HG02798 (cell line): Measurements from ENCODE around the gene OR7G3.

ENCODE experiments used
- ATAC-seq: cut with Tn5 transposase; IDR thresholded peaks from one replicate; pipeline ENCODE4 v1.9.1; 2021; ENCODE audit warnings: mild to moderate bottlenecking; ENCODE audit not compliant: unreplicated experiment, poor library complexity

Gene OR7G3

GRCh38 chr19:9126900-9127405, at the start of gene OR7G3:
OR7G3 (minus strand) TSS chr19:9126950; CDS start chr19:9126950, 0 bp downstream.
- ATAC-seq, result no peak

GRCh38 chr19:9175326-9175725, 48.6 kb upstream of the OR7G3 start:
- ATAC-seq, result no peak

- ATAC-seq, result no peak
Observed at GRCh38 chr19:9171393-9171991, 44.7 kb upstream of the OR7G3 start.

GRCh38 chr19:9166846-9167245, 40.1 kb upstream of the OR7G3 start:
- ATAC-seq, result no peak

GRCh38 chr19:9165261-9165660, 38.5 kb upstream of the OR7G3 start:
- ATAC-seq, result no peak

- ATAC-seq, result no peak
Observed at GRCh38 chr19:9161427-9161826, 34.7 kb upstream of the OR7G3 start.

- ATAC-seq, result no peak
Observed at GRCh38 chr19:9159891-9160290, 33.1 kb upstream of the OR7G3 start.

GRCh38 chr19:9156304-9156703, 29.6 kb upstream of the OR7G3 start:
- ATAC-seq, result no peak

GRCh38 chr19:9155591-9155990, 28.8 kb upstream of the OR7G3 start:
- no peak for ATAC-seq

GRCh38 chr19:9151367-9151766, 24.6 kb upstream of the OR7G3 start:
- no peak for ATAC-seq

- no peak for ATAC-seq
Observed at GRCh38 chr19:9150650-9151049, 23.9 kb upstream of the OR7G3 start.

GRCh38 chr19:9149997-9150396, 23.2 kb upstream of the OR7G3 start:
- ATAC-seq, result no peak

GRCh38 chr19:9148697-9149096, 21.9 kb upstream of the OR7G3 start:
- ATAC-seq, result no peak

GRCh38 chr19:9146882-9147281, 20.1 kb upstream of the OR7G3 start:
- ATAC-seq, result no peak

- no peak for ATAC-seq
Observed at GRCh38 chr19:9144920-9145319, 18.2 kb upstream of the OR7G3 start.

- ATAC-seq, result peak; percentile 97
Observed at GRCh38 chr19:9140159-9140874, 13.6 kb upstream of the OR7G3 start, which contains the start of gene ZNF317. ZNF317 (plus strand) TSS chr19:9140397; CDS start chr19:9156017, 15,620 bp downstream.

- no peak for ATAC-seq
Observed at GRCh38 chr19:9139609-9140158, 12.9 kb upstream of the OR7G3 start.

- no peak for ATAC-seq
Observed at GRCh38 chr19:9132422-9132821, 5.7 kb upstream of the OR7G3 start.

- ATAC-seq, result no peak
Observed at GRCh38 chr19:9130965-9131364, 4.2 kb upstream of the OR7G3 start.

- no peak for ATAC-seq
Observed at GRCh38 chr19:9128171-9128570, 1.4 kb upstream of the OR7G3 start.

- no peak for ATAC-seq
Observed at GRCh38 chr19:9116547-9116946, 10.2 kb downstream of the OR7G3 start.
